HepG2 (cell line): ENCODE results near the gene CCDC3. TPM values are rescaled to one million over a fixed set of nuclear protein-coding genes. Genes with fewer than 3 reads are reported as not detected.

ENCODE experiments used
- ATAC-seq: fragments of 200-7000 bp; cut with Tn5 transposase; 3 replicates; pipeline ENCODE4 v1.9.1; 2020; ENCODE audit warnings: mild to moderate bottlenecking, moderate library complexity
- BruUV-seq: library from RNA; stranded (reverse); fragments of 400-500 nt; replicated peaks from 2 replicates; lab custom pipeline; 2021; lab: Mats Ljungman, UMichigan
- CTCF ChIA-PET: fragments of 300-600 bp; formaldehyde crosslinking; extraction: SDS; loops from one replicate; lab custom pipeline; 2021; ENCODE audit warnings: low total read pairs, inconsistent platforms, low intra/inter-chr PET ratio; lab: Yijun Ruan, JAX
- POLR2A ChIA-PET: fragments of 350-600 bp; sonication (Branson Sonifier 250); formaldehyde crosslinking; loops from one replicate; lab custom pipeline; 2020; ENCODE audit warnings: antibody characterized with exemption, inconsistent platforms; lab: Yijun Ruan, JAX
- DNase-seq: peaks from one replicate; pipeline ENCODE4 v3.0.0-alpha.2; 2015; ENCODE audit warnings: low spot score
- FAIRE-seq: peaks from 3 replicates; lab custom pipeline; 2011; peaks lifted over from hg19 to GRCh38; lab: Jason Lieb, UNC
- H2AFZ ChIP-seq: one replicate; pipeline ENCODE4 v1.6.1; 2011; ENCODE audit warnings: low read length, inconsistent platforms
- H3K27ac ChIP-seq: fragments of 300-600 bp; 3 replicates; pipeline ENCODE4 v1.8.0; 2011; ENCODE audit warnings: mixed run types, mild to moderate bottlenecking, mixed read lengths, low read length, inconsistent platforms; ENCODE audit not compliant: insufficient read depth; ENCODE audit errors: extremely low read length
- H3K27me3 ChIP-seq, 2 experiments: fragments of 200-600 bp in 1 of 2; 2 replicates in 1 of 2; 3 replicates in 1 of 2; pipeline versions ENCODE4 v1.6.0 to v1.8.0; 2011; ENCODE audit warnings: low read length in 2 of 2, mild to moderate bottlenecking in 2 of 2, moderate library complexity in 2 of 2, inconsistent platforms in 1 of 2; ENCODE audit not compliant: insufficient read depth in 2 of 2, control insufficient read depth in 1 of 2
- H3K36me3 ChIP-seq, 2 experiments: fragments of 200-600 bp in 1 of 2; replicated peaks in 1 of 2; 2 replicates in 1 of 2; 3 replicates in 1 of 2; pipeline versions ENCODE4 v1.5.1 to v1.8.0; 2011; ENCODE audit warnings: low read length in 2 of 2, inconsistent platforms in 1 of 2; ENCODE audit not compliant: insufficient read depth in 2 of 2, control insufficient read depth in 1 of 2
- H3K4me1 ChIP-seq: 2 replicates; pipeline ENCODE4 v1.5.1; 2012; ENCODE audit warnings: low read length, inconsistent platforms; ENCODE audit not compliant: insufficient read depth
- H3K4me2 ChIP-seq: 2 replicates; pipeline ENCODE4 v1.6.0; 2011; ENCODE audit warnings: low read depth, low read length, inconsistent platforms
- H3K4me3 ChIP-seq, 3 experiments: fragments of 200-600 bp in 1 of 3; sonication (generic), shearing (Covaris generic) in 1 of 3; replicated peaks in 1 of 3; 2 replicates each; pipeline ENCODE4 v1.5.1; 2011 to 2016; ENCODE audit warnings: low read length in 3 of 3, inconsistent platforms in 2 of 3, low read depth in 2 of 3, mild to moderate bottlenecking in 2 of 3, control low read depth in 1 of 3, mixed read lengths in 1 of 3; ENCODE audit not compliant: insufficient read depth in 1 of 3
- H3K79me2 ChIP-seq: one replicate; pipeline ENCODE4 v1.6.1; 2011; ENCODE audit warnings: low read length, inconsistent platforms; ENCODE audit not compliant: insufficient read depth
- H3K9ac ChIP-seq: 2 replicates; pipeline ENCODE4 v1.6.0; 2011; ENCODE audit warnings: mild to moderate bottlenecking, low read depth, low read length, inconsistent platforms; ENCODE audit not compliant: insufficient read depth
- H3K9me3 ChIP-seq: 2 replicates; pipeline ENCODE4 v1.5.1; 2012; ENCODE audit warnings: mild to moderate bottlenecking, low read length
- H4K20me1 ChIP-seq: 2 replicates; pipeline ENCODE4 v1.6.0; 2011; ENCODE audit warnings: inconsistent platforms, mild to moderate bottlenecking, low read length, moderate library complexity; ENCODE audit not compliant: insufficient read depth
- CEBPZ ChIP-seq: IDR thresholded peaks from 2 replicates; pipeline ENCODE4 v1.6.1; 2012; ENCODE audit warnings: low read length, improper control_type of control experiment
- ELF1 ChIP-seq: sonication (generic); formaldehyde crosslinking; IDR thresholded peaks from 2 replicates; pipeline ENCODE4 v1.4.0; 2020; ENCODE audit warnings: missing genetic modification reagents
- JUNB ChIP-seq: sonication (generic); formaldehyde crosslinking; IDR thresholded peaks from 2 replicates; pipeline ENCODE4 v1.8.0; 2022; ENCODE audit warnings: missing genetic modification reagents, mild to moderate bottlenecking, borderline replicate concordance
- KDM2A ChIP-seq: sonication (generic); formaldehyde crosslinking; IDR thresholded peaks from 2 replicates; pipeline ENCODE4 v1.4.0; 2020; ENCODE audit warnings: low read depth, missing genetic modification reagents, borderline replicate concordance
- MXD3 ChIP-seq: IDR thresholded peaks from 2 replicates; pipeline ENCODE4 v1.6.1; 2016; ENCODE audit warnings: mild to moderate bottlenecking, missing biosample characterization, missing genetic modification reagents
- RAD21 ChIP-seq: fragments of 450-650 bp; formaldehyde crosslinking; IDR thresholded peaks from 2 replicates; pipeline ENCODE4 v1.5.0; 2020; ENCODE audit warnings: mild to moderate bottlenecking
- SCMH1 ChIP-seq: sonication (generic); formaldehyde crosslinking; IDR thresholded peaks from 2 replicates; pipeline ENCODE4 v1.9.0; 2021; ENCODE audit warnings: missing genetic modification reagents, mild to moderate bottlenecking, borderline replicate concordance
- SMAD9 ChIP-seq: sonication (generic); formaldehyde crosslinking; IDR thresholded peaks from 2 replicates; pipeline ENCODE4 v1.5.1; 2020; ENCODE audit warnings: mild to moderate bottlenecking, missing genetic modification reagents
- SMARCC2 ChIP-seq: fragments of 450-650 bp; IDR thresholded peaks from 2 replicates; pipeline ENCODE4 v1.6.1; 2017; ENCODE audit warnings: antibody characterized with exemption, mild to moderate bottlenecking
- TRIM22 ChIP-seq: fragments of 450-650 bp; IDR thresholded peaks from 2 replicates; pipeline ENCODE4 v1.6.1; 2017
- ZNF205 ChIP-seq: IDR thresholded peaks from 2 replicates; pipeline ENCODE4 v1.6.1; 2018; ENCODE audit warnings: missing biosample characterization, missing genetic modification reagents
- ZNF280D ChIP-seq: sonication (generic); formaldehyde crosslinking; IDR thresholded peaks from 2 replicates; pipeline ENCODE4 v1.5.1; 2020; ENCODE audit warnings: mild to moderate bottlenecking, missing genetic modification reagents
- ZNF3 ChIP-seq: IDR thresholded peaks from 2 replicates; pipeline ENCODE4 v1.7.0; 2017; ENCODE audit warnings: inconsistent platforms
- WGBS: methylation state at CpG from one replicate; pipeline ENCODE4 v1.1.6; 2017; ENCODE audit warnings: low lambda C conversion rate; 5-methylcytosine and 5-hydroxymethylcytosine counted together
- in situ Hi-C: cut with HindIII; loops from 2 replicates; pipeline ENCODE4 v1.10.0; 2017; ENCODE audit warnings: low pct_unique_long_range_greater_than_20kb; ENCODE audit not compliant: extremely low pct_ligation_motif_present
- intact Hi-C: fragments of 100-400 bp; cut with micrococcal nuclease; formaldehyde crosslinking; loops from one replicate; pipeline ENCODE4 v1.10.0; 2022; ENCODE audit not compliant: unreplicated experiment
- polyA plus RNA-seq, 8 experiments: library from polyadenylated mRNA; depleted of rRNA in 3 of 8; stranded (reverse) in 7 of 8; unstranded in 1 of 8; fragments of >200 nt; fragmentation: Illumina TruSeq in 4 of 8; extraction: Trizol in 4 of 8; gene quantifications; 2 replicates each; pipeline versions ENCODE4 v1.2.1 to v1.2.3, GENCODE V29; 2011 to 2016; ENCODE audit warnings: low read depth in 4 of 8, missing spikeins in 1 of 8, mixed read lengths in 1 of 8; ENCODE audit not compliant: insufficient read depth in 1 of 8
- total RNA-seq, 5 experiments: library from RNA; depleted of rRNA; stranded (reverse); fragments of >200 nt; fragmentation: Illumina TruSeq; extraction: Trizol; gene quantifications; 2 replicates each; pipeline ENCODE4 v1.2.3, GENCODE V29; 2016; ENCODE audit warnings: low read depth in 1 of 5

CCDC3 gene
- total and polyA plus RNA-seq, 2 of the 13 experiments (the other 11 are each of a cell fraction or from before 2014, with no cell fraction given) = not detected

GRCh38 chr10:12958546-12959110, 42.9 kb downstream of the CCDC3 start:
- Histone ChIP-seq H3K79me2 (no peaks in the 10 kb centered on the region), H3K4me2 (no peak overlapping the region), H3K27me3 (peaks cover 0 to 2% of the 10 kb centered on the region in 2 experiments; a peak in 2 of 5 replicates), H3K4me3 (no peak overlapping the region), H3K36me3 (no peaks in the 10 kb centered on the region), H2AFZ (no peak overlapping the region), H4K20me1 (no peaks in the 10 kb centered on the region), H3K9ac (no peak overlapping the region), H3K9me3 (no peaks in the 10 kb centered on the region), H3K4me1 (peaks cover 11% of the 10 kb centered on the region), H3K27ac (no peak overlapping the region)
- ATAC-seq = no peak
- no peak for DNase-seq
- WGBS = 55% methylated on average over 4 of the region's 5 CpGs
- intact Hi-C loops (no loop called here), in situ Hi-C loops (no loop called here)
- CTCF ChIA-PET = no interaction called here
- POLR2A ChIA-PET = no interaction called here
- BruUV-seq = no TSS peak
- no peak for FAIRE-seq
- TF ChIP-seq ELF1 (CRISPR knock-in tag) = no peak
- TF ChIP-seq KDM2A (CRISPR knock-in tag) = no peak
- no peak for TF ChIP-seq SCMH1 (CRISPR knock-in tag)
- TF ChIP-seq TRIM22 = no peak
- TF ChIP-seq SMARCC2 = no peak
- no peak for TF ChIP-seq MXD3 (CRISPR knock-in tag)
- no peak for TF ChIP-seq ZNF280D (CRISPR knock-in tag)
- no peak for TF ChIP-seq ZNF3 (CRISPR knock-in tag)
- TF ChIP-seq ZNF205 (CRISPR knock-in tag) = no peak
- no peak for TF ChIP-seq SMAD9 (CRISPR knock-in tag)
- no peak for TF ChIP-seq CEBPZ
- no peak for TF ChIP-seq JUNB (CRISPR knock-in tag)
- TF ChIP-seq RAD21 = no peak
